HG03521 (cell line): ENCODE measurements around the gene TYROBP.
"Not testable (repeated sequence)": the region's sequence is repeated elsewhere in the genome, so short reads cannot be mapped to it uniquely, and the experiment has no call there.

Experiments
- ATAC-seq: cut with Tn5 transposase; IDR thresholded peaks from one replicate; pipeline ENCODE4 v1.9.1; 2021; ENCODE audit warnings: mild to moderate bottlenecking, moderate library complexity; ENCODE audit not compliant: unreplicated experiment

The TYROBP gene

GRCh38 chr19:35901854-35902661, 6.0 kb downstream of the TYROBP start, which contains the start of gene HCST:
TSS of gene HCST (plus strand) at chr19:35902529. CDS start at chr19:35902594, 65 bp downstream.
- ATAC-seq: no peak

- no peak for ATAC-seq
These were observed 6.9 kb downstream of the TYROBP start for GRCh38 chr19:35901055-35901644.

- ATAC-seq: peak; percentile 49
These were observed 8.4 kb downstream of the TYROBP start for GRCh38 chr19:35899547-35900214.

GRCh38 chr19:35898499-35898809, 9.6 kb downstream of the TYROBP start:
- ATAC-seq: no peak

GRCh38 chr19:35897706-35898451, 10.2 kb downstream of the TYROBP start:
- no peak for ATAC-seq

GRCh38 chr19:35896643-35897040, 11.5 kb downstream of the TYROBP start:
- ATAC-seq: no peak

- no peak for ATAC-seq
These were observed 12.0 kb downstream of the TYROBP start for GRCh38 chr19:35895911-35896642.

- ATAC-seq: no peak
These were observed 13.8 kb downstream of the TYROBP start for GRCh38 chr19:35894342-35894741.

- not testable (repeated sequence) for ATAC-seq
These were observed 16.3 kb downstream of the TYROBP start for GRCh38 chr19:35891819-35892218.

- no peak for ATAC-seq
These were observed 17.9 kb downstream of the TYROBP start for GRCh38 chr19:35890113-35890650.

GRCh38 chr19:35889370-35890112, 18.6 kb downstream of the TYROBP start:
- no peak for ATAC-seq

- no peak for ATAC-seq
These were observed 19.7 kb downstream of the TYROBP start for GRCh38 chr19:35888398-35888797.

- ATAC-seq: no peak
These were observed 20.9 kb downstream of the TYROBP start for GRCh38 chr19:35887197-35887596.

GRCh38 chr19:35885904-35886303, 22.2 kb downstream of the TYROBP start:
- ATAC-seq: no peak

GRCh38 chr19:35885225-35885738, 22.8 kb downstream of the TYROBP start:
- ATAC-seq: no peak

- no peak for ATAC-seq
These were observed 24.2 kb downstream of the TYROBP start for GRCh38 chr19:35883882-35884281.

- ATAC-seq: no peak
These were observed 25.8 kb downstream of the TYROBP start for GRCh38 chr19:35882114-35882832.

- ATAC-seq: no peak
These were observed 28.3 kb downstream of the TYROBP start for GRCh38 chr19:35879770-35880317.
